IMR-90 (cell line): ENCODE measurements around the gene STAU1. TPM values are rescaled to one million over a fixed set of nuclear protein-coding genes. Genes with fewer than 3 reads are reported as not detected.

Experiments used
- ATAC-seq: fragments of 200-7000 bp; cut with Tn5 transposase; 2 replicates; pipeline ENCODE4 v1.9.1; 2020; ENCODE audit warnings: low read depth, mild to moderate bottlenecking, moderate library complexity
- BruUV-seq: library from RNA; stranded (reverse); fragments of 400-500 nt; replicated peaks from 2 replicates; lab custom pipeline; 2021; lab: Mats Ljungman, UMichigan
- CTCF ChIA-PET: fragments of 300-600 bp; formaldehyde crosslinking; extraction: SDS; loops from one replicate; lab custom pipeline; 2021; ENCODE audit warnings: antibody characterized with exemption; lab: Yijun Ruan, JAX
- POLR2A ChIA-PET: fragments of 300-600 bp; sonication (Branson Sonifier 250); formaldehyde crosslinking; loops from one replicate; lab custom pipeline; 2022; ENCODE audit warnings: antibody characterized with exemption; ENCODE audit not compliant: unreplicated experiment; lab: Charles Lee
- DNase-seq: peaks from one replicate; pipeline ENCODE4 v3.0.0; 2013
- H2AFZ ChIP-seq: replicated peaks from 2 replicates; pipeline ENCODE3; 2013; ENCODE audit warnings: low read length, mild to moderate bottlenecking; ENCODE audit not compliant: poor library complexity
- H2AK5ac ChIP-seq: 2 replicates; pipeline ENCODE4 v1.6.1; 2013; ENCODE audit warnings: low read depth, low read length, inconsistent platforms
- H2AK9ac ChIP-seq: replicated peaks from 2 replicates; pipeline ENCODE3; 2013; ENCODE audit warnings: mild to moderate bottlenecking, low read depth, low read length, moderate library complexity; ENCODE audit not compliant: poor library complexity
- H2BK120ac ChIP-seq: 2 replicates; pipeline ENCODE4 v1.6.1; 2013; ENCODE audit warnings: low read depth, low read length, inconsistent platforms
- H2BK15ac ChIP-seq: 3 replicates; pipeline ENCODE4 v1.6.1; 2013; ENCODE audit warnings: low read depth, low read length, inconsistent platforms
- H2BK20ac ChIP-seq: 2 replicates; pipeline ENCODE4 v1.6.1; 2013; ENCODE audit warnings: low read depth, mild to moderate bottlenecking, inconsistent platforms, low read length, moderate library complexity
- H2BK5ac ChIP-seq: 2 replicates; pipeline ENCODE4 v1.6.1; 2013; ENCODE audit warnings: mild to moderate bottlenecking, low read depth, low read length, inconsistent platforms; ENCODE audit not compliant: poor library complexity, severe bottlenecking
- H3K14ac ChIP-seq: replicated peaks from 2 replicates; pipeline ENCODE4 v1.6.1; 2013; ENCODE audit warnings: low read depth, low read length, inconsistent platforms
- H3K18ac ChIP-seq: 2 replicates; pipeline ENCODE4 v1.6.1; 2013; ENCODE audit warnings: low read depth, low read length, control low read depth
- H3K23ac ChIP-seq: 2 replicates; pipeline ENCODE4 v1.6.1; 2013; ENCODE audit warnings: low read depth, low read length, inconsistent platforms
- H3K27ac ChIP-seq: 2 replicates; pipeline ENCODE4 v1.5.1; 2013; ENCODE audit warnings: mild to moderate bottlenecking, control low read depth, low read length; ENCODE audit not compliant: insufficient read depth
- H3K27me3 ChIP-seq: 2 replicates; pipeline ENCODE4 v1.6.1; 2013; ENCODE audit warnings: low read length; ENCODE audit not compliant: control insufficient read depth, insufficient read depth
- H3K36me3 ChIP-seq: 2 replicates; pipeline ENCODE4 v1.6.1; 2013; ENCODE audit warnings: low read length, mixed read lengths; ENCODE audit not compliant: control insufficient read depth, insufficient read depth
- H3K4ac ChIP-seq: 2 replicates; pipeline ENCODE4 v1.6.1; 2013; ENCODE audit warnings: low read depth, low read length, inconsistent platforms
- H3K4me1 ChIP-seq: 2 replicates; pipeline ENCODE4 v1.6.1; 2013; ENCODE audit warnings: low read length, mixed read lengths; ENCODE audit not compliant: control insufficient read depth, insufficient read depth
- H3K4me2 ChIP-seq: 2 replicates; pipeline ENCODE4 v1.6.1; 2013; ENCODE audit warnings: low read depth, mild to moderate bottlenecking, control low read depth, low read length, moderate library complexity
- H3K4me3 ChIP-seq: 2 replicates; pipeline ENCODE4 v1.5.1; 2013; ENCODE audit warnings: low read depth, mild to moderate bottlenecking, control low read depth, low read length, moderate library complexity; ENCODE audit not compliant: insufficient read depth
- H3K56ac ChIP-seq: 2 replicates; pipeline ENCODE4 v1.6.1; 2013; ENCODE audit warnings: low read length, inconsistent platforms; ENCODE audit not compliant: insufficient read depth; ENCODE audit errors: extremely low read depth
- H3K79me1 ChIP-seq, 2 experiments: 2 replicates each; pipeline ENCODE4 v1.6.1; 2013; ENCODE audit warnings: low read length in 2 of 2, inconsistent platforms in 1 of 2, low read depth in 1 of 2
- H3K9ac ChIP-seq: 2 replicates; pipeline ENCODE4 v1.6.1; 2013; ENCODE audit warnings: low read depth, low read length, control low read depth
- H3K9me1 ChIP-seq: 2 replicates; pipeline ENCODE4 v1.6.1; 2013; ENCODE audit warnings: low read length, inconsistent platforms; ENCODE audit not compliant: insufficient read depth
- H3K9me3 ChIP-seq: 2 replicates; pipeline ENCODE4 v1.6.1; 2013; ENCODE audit warnings: low read length; ENCODE audit not compliant: control insufficient read depth, insufficient read depth
- H4K20me1 ChIP-seq: 2 replicates; pipeline ENCODE4 v1.6.1; 2013; ENCODE audit warnings: low read length, inconsistent platforms; ENCODE audit not compliant: insufficient read depth
- H4K5ac ChIP-seq: 2 replicates; pipeline ENCODE4 v1.6.1; 2013; ENCODE audit warnings: mild to moderate bottlenecking, low read depth, low read length, control low read depth
- H4K8ac ChIP-seq, 2 experiments: 2 replicates each; pipeline ENCODE4 v1.6.1; 2013; ENCODE audit warnings: low read depth in 2 of 2, low read length in 2 of 2, control low read depth in 1 of 2, inconsistent platforms in 1 of 2
- H4K91ac ChIP-seq: 2 replicates; pipeline ENCODE4 v1.6.1; 2013; ENCODE audit warnings: low read depth, low read length, inconsistent platforms; ENCODE audit not compliant: insufficient read depth
- BHLHE40 ChIP-seq: fragments of 150-350 bp; IDR thresholded peaks from 2 replicates; pipeline ENCODE4 v1.6.1; 2016; ENCODE audit warnings: mild to moderate bottlenecking, low read depth, low read length
- CEBPB ChIP-seq: IDR thresholded peaks from 2 replicates; pipeline ENCODE4 v1.6.1; 2012; ENCODE audit warnings: low read depth, low read length, improper control_type of control experiment
- CHD1 ChIP-seq: IDR thresholded peaks from 2 replicates; pipeline ENCODE4 v1.6.1; 2012; ENCODE audit warnings: low read depth, low read length, improper control_type of control experiment
- FOS ChIP-seq: fragments of 150-350 bp; IDR thresholded peaks from 2 replicates; pipeline ENCODE4 v1.6.1; 2016; ENCODE audit warnings: low read depth, low read length
- MAFK ChIP-seq: IDR thresholded peaks from 2 replicates; pipeline ENCODE4 v1.6.1; 2012; ENCODE audit warnings: low read depth, low read length, improper control_type of control experiment
- MAZ ChIP-seq: IDR thresholded peaks from 2 replicates; pipeline ENCODE4 v1.6.1; 2012; ENCODE audit warnings: low read depth, mild to moderate bottlenecking, low read length, improper control_type of control experiment, moderate library complexity, borderline replicate concordance
- MXI1 ChIP-seq: IDR thresholded peaks from 2 replicates; pipeline ENCODE4 v1.6.1; 2012; ENCODE audit warnings: low read depth, mild to moderate bottlenecking, low read length, moderate library complexity, borderline replicate concordance
- NFE2L2 ChIP-seq: fragments of 150-350 bp; IDR thresholded peaks from 2 replicates; pipeline ENCODE4 v1.6.1; 2016; ENCODE audit warnings: low read depth, mild to moderate bottlenecking, low read length
- POLR2A ChIP-seq: IDR thresholded peaks from 2 replicates; pipeline ENCODE4 v1.6.1; 2012; ENCODE audit warnings: mild to moderate bottlenecking, low read depth, low read length
- RCOR1 ChIP-seq: IDR thresholded peaks from 2 replicates; pipeline ENCODE4 v1.6.1; 2012; ENCODE audit warnings: mild to moderate bottlenecking, low read length, improper control_type of control experiment; ENCODE audit not compliant: insufficient replicate concordance
- RFX5 ChIP-seq: IDR thresholded peaks from 2 replicates; pipeline ENCODE4 v1.8.0; 2012; ENCODE audit warnings: low read depth, mild to moderate bottlenecking, low read length, moderate library complexity
- SMC3 ChIP-seq: fragments of 150-350 bp; IDR thresholded peaks from 2 replicates; pipeline ENCODE4 v1.6.1; 2016; ENCODE audit warnings: low read depth, mild to moderate bottlenecking, antibody characterized with exemption, low read length, moderate library complexity
- WGBS, 2 experiments: methylation state at CpG; one replicate each; pipeline versions ENCODE4 v1.1.5 to v1.1.7; 2013; ENCODE audit warnings: missing lambda C conversion rate in 2 of 2; ENCODE audit not compliant: insufficient read length in 1 of 2; ENCODE audit errors: extremely low coverage in 2 of 2; 5-methylcytosine and 5-hydroxymethylcytosine counted together
- dilution Hi-C: fragments of 300-500 bp; cut with HindIII; formaldehyde crosslinking; loops from one replicate; pipeline ENCODE4 v1.14.3; 2018; ENCODE audit warnings: low sequenced_read_pairs; ENCODE audit not compliant: unreplicated experiment
- in situ Hi-C: fragments of 300-500 bp; cut with MboI; formaldehyde crosslinking; loops from 3 replicates; pipeline ENCODE4 v1.14.3; 2019; ENCODE audit warnings: low sequenced_read_pairs, inconsistent platforms, mixed read lengths
- intact Hi-C: fragments of 100-400 bp; cut with micrococcal nuclease; formaldehyde crosslinking; loops from 2 replicates; pipeline ENCODE4 v1.10.0; 2022
- polyA plus RNA-seq, 3 experiments: library from polyadenylated mRNA; depleted of rRNA; stranded (reverse); fragments of >200 nt; gene quantifications; 2 replicates each; pipeline ENCODE4 v1.2.3, GENCODE V29; 2012; ENCODE audit warnings: low replicate concordance in 1 of 3
- total RNA-seq: library from RNA; depleted of rRNA; stranded (reverse); fragments of >200 nt; gene quantifications from 2 replicates; pipeline ENCODE4 v1.2.3, GENCODE V29; 2012
- TF ChIP-seq, protein P1 (sequence below): fragments of 150-350 bp; IDR thresholded peaks from 2 replicates; pipeline ENCODE4 v1.6.1; 2017; ENCODE audit warnings: mild to moderate bottlenecking, antibody characterized with exemption, low read length, low read depth
- TF ChIP-seq, protein P2 (sequence below): conservative IDR thresholded peaks from 2 replicates; pipeline ENCODE4 v1.5.1; 2012; ENCODE audit warnings: mild to moderate bottlenecking, low read depth, low read length, improper control_type of control experiment
- TF ChIP-seq, protein P3 (sequence below): fragments of 150-350 bp; IDR thresholded peaks from 2 replicates; pipeline ENCODE4 v1.6.1; 2016; ENCODE audit warnings: low read depth, mild to moderate bottlenecking, low read length, moderate library complexity, borderline replicate concordance

The STAU1 gene
- total and polyA plus RNA-seq, 2 of the 4 experiments (the other 2 are of a cell fraction), result 35.3 to 50.3 TPM

DNA sequence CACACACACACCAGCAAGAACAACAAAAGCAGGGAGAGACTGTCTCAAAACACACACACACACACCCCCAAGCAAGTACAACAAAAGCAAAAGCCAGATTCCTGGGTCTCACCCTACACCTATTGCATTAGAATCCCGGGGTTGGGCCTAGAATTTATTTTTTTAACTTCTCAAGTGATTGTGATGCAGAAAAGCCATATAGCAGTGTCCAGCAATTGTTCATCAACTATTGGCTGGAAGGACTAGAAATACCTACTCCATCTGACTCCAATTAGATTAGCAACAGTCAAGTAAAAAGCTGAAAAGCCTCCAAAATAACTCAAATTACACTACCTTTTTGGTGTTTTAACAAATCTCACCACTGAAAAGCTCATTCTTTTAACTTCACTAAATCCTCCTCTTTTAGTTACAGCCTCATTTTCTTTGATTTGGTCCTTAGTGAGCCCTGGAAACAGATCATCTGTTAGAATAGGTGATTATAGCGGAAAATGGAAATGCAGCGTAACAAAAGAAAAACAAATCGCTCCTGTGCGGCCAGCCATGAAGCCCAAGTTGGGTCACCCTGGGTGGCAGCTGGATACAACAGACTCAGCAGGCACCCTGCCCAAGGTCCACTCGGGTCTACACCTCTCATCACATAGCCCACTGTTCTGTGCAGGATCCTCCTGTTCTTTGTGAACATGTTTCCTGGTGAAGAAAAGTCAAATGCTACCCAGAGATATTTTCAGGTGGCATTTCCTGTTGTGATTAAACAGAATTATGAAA lies 38.7 kb downstream of the STAU1 start:
- peaks cover 16 to 61% of the 10 kb centered on the region in 2 experiments for H3K79me1 ChIP-seq
- peaks cover 31% of the 10 kb centered on the region for H4K20me1 ChIP-seq
- POLR2A ChIA-PET, result no interaction called here
- DNase-seq (no peak), ATAC-seq (no peak)
- no peak overlapping the region for H2AK9ac ChIP-seq
- peaks cover 28% of the 10 kb centered on the region for H3K36me3 ChIP-seq
- H4K8ac ChIP-seq, result no peak overlapping the region
- in situ Hi-C loops (no loop called here), dilution Hi-C loops (no loop called here), intact Hi-C loops (no loop called here)
- H3K9ac ChIP-seq, result no peak overlapping the region
- no peak overlapping the region for H2BK15ac ChIP-seq
- BruUV-seq, result no TSS peak
- no peak overlapping the region for H3K4me2 ChIP-seq
- no peak overlapping the region for H4K91ac ChIP-seq
- H2BK20ac ChIP-seq, result no peak overlapping the region
- H2BK5ac ChIP-seq, result no peak overlapping the region
- no peaks in the 10 kb centered on the region for H3K4me1 ChIP-seq
- H3K27ac ChIP-seq, result no peak overlapping the region
- no peak overlapping the region for H3K4me3 ChIP-seq
- H2AK5ac ChIP-seq, result no peak overlapping the region
- H3K4ac ChIP-seq, result no peak overlapping the region
- no peak overlapping the region for H3K14ac ChIP-seq
- H2AFZ ChIP-seq, result no peak overlapping the region
- H4K5ac ChIP-seq, result no peak overlapping the region
- no CpG with 5 or more reads among the region's 6 CpGs for WGBS, 2 experiments
- no peaks in the 10 kb centered on the region for H3K9me3 ChIP-seq
- no peak overlapping the region for H3K18ac ChIP-seq
- H3K9me1 ChIP-seq, result peaks cover 9% of the 10 kb centered on the region; the same call in 1 of the 2 replicates
- H3K23ac ChIP-seq, result no peak overlapping the region
- H3K56ac ChIP-seq, result no peak overlapping the region
- no peaks in the 10 kb centered on the region for H3K27me3 ChIP-seq
- CTCF ChIA-PET, result interaction anchor here (1.0 kb wide), 1 partner anchor 68 kb away, joined by 3 read pairs; no protein-coding TSS in a partner anchor
- H2BK120ac ChIP-seq, result no peak overlapping the region
- TF ChIP-seq POLR2A (no peak), FOS (no peak), RCOR1 (no peak), BHLHE40 (no peak), NFE2L2 (no peak), MAZ (no peak), MAFK (no peak), SMC3 (no peak), CHD1 (no peak), MXI1 (no peak), CEBPB (no peak), RFX5 (no peak)
- TF ChIP-seq, protein P1, sequence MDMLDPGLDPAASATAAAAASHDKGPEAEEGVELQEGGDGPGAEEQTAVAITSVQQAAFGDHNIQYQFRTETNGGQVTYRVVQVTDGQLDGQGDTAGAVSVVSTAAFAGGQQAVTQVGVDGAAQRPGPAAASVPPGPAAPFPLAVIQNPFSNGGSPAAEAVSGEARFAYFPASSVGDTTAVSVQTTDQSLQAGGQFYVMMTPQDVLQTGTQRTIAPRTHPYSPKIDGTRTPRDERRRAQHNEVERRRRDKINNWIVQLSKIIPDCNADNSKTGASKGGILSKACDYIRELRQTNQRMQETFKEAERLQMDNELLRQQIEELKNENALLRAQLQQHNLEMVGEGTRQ, result no peak
- TF ChIP-seq, protein P2, sequence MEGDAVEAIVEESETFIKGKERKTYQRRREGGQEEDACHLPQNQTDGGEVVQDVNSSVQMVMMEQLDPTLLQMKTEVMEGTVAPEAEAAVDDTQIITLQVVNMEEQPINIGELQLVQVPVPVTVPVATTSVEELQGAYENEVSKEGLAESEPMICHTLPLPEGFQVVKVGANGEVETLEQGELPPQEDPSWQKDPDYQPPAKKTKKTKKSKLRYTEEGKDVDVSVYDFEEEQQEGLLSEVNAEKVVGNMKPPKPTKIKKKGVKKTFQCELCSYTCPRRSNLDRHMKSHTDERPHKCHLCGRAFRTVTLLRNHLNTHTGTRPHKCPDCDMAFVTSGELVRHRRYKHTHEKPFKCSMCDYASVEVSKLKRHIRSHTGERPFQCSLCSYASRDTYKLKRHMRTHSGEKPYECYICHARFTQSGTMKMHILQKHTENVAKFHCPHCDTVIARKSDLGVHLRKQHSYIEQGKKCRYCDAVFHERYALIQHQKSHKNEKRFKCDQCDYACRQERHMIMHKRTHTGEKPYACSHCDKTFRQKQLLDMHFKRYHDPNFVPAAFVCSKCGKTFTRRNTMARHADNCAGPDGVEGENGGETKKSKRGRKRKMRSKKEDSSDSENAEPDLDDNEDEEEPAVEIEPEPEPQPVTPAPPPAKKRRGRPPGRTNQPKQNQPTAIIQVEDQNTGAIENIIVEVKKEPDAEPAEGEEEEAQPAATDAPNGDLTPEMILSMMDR, result no peak
- TF ChIP-seq, protein P3, sequence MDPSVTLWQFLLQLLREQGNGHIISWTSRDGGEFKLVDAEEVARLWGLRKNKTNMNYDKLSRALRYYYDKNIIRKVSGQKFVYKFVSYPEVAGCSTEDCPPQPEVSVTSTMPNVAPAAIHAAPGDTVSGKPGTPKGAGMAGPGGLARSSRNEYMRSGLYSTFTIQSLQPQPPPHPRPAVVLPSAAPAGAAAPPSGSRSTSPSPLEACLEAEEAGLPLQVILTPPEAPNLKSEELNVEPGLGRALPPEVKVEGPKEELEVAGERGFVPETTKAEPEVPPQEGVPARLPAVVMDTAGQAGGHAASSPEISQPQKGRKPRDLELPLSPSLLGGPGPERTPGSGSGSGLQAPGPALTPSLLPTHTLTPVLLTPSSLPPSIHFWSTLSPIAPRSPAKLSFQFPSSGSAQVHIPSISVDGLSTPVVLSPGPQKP, result no peak
